ENCODE data around the gene CNBP.
"Not testable (repeated sequence)": the region's sequence is repeated elsewhere in the genome, so short reads cannot be mapped to it uniquely, and the experiment has no call there.

Gene CNBP

DNA sequence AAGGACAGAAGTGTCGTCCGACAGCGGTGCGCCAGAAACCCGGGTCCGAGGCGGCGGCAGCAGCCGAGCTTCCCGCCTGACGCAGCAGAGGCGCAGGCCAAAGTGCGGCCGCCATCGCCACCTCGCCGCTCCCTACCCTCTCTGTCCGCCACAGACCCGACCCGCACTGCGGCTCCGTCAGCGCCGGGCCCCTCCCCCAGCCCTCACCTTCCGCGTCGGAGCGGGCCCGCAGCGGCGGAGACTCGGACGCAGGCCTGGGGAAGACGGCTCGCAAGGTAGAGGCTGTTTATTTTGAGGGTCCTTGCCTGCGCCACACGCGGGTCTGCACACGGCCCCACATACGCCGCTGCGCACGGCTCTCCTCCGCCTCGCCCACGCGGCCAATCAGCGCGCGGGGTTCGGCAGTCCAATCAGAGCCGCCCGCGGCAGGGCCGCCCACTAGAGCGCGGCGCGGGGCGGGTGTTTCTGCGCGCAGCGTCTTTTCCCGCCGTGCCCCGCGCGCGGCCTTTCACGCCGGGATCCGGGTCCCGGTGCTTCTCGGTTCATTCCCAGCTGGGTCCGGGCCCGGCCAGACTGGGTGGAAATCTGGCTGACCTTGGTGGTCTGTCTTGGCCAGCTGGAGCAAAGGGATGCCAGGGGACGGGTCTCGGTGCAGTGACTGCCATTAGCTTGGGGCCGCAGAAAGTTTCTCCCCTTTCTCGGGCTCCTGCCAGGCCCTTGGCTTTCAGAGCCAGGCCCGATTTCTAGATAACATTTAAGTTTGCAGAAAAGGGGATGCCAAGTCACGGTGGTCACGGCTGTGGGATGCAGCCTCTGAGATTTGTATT is at the start of gene CNBP:
Gene CNBP, minus strand, starts transcription at position 328 of the 827 bp plus-strand sequence. CDS start 12,139 bp downstream, outside the sequence.
- no peak for FAIRE-seq

DNA sequence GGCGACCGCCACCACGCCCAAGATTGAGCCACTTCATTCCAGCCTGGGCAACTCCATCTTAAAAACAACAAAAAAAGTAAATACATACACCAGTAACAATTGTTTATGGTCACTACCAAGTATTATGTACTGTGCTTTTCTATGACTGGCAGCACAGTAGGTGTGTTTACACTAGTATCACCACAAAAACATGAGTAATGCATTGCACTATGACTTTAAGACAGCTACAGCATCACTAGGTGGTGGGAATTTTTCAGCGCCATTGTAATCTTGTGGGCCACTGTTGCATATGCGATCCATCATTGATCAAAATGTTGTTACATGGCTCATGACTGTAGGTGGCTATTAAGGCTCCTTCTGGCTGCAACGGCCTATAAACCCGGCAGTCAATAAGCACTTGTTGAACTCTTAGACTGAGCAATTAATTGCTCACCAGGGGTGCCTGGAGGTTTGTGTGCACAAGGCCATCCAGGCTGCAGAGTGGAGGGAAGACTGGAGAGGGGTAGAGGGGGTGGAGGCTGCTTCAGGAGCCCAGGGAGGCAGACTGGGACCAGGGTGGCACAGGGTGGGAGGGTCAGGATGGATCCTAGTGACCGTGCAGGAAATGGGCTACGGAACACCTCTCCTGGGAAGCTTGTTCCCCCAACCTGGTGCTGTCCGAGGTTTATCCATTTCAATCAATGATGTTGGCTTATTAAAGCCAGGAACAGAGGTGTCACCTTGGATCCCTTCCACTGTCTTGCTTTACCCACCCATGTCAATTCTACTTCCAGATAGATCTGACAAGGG is 47.8 kb upstream of the CNBP start:
- FAIRE-seq, result no peak

DNA sequence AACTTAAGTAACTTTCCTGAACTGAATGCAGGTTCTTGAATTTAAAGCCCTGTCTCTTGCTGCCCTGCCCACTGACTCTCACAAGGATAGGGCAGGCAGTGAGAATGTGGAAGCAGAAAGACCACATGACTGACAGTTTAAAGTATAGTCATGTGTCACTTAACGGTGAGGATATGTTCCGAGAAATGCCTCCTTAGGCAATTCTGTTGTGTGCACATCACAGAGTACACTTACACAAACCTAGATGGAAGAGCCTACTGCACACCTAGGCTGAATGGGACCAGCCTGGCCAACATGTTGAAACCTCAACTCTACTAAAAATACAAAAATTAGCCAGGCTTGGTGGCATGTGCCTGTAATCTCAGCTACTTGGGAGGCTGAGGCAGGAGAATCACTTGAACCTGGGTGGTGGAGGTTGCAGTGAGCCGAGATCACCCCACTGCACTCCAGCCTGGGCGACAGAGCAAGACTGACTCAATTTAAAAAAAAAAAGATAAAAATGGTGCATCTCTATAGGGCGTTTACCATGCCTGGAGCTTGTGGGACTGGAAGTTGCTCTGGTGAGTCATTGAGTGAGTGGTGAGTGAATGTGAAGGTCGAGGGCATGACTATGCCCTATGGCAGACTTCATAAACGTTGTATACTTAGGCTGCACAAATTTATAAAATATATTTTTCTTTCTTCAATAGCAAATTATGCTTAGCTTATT is 46.8 kb upstream of the CNBP start:
- FAIRE-seq, result no peak

DNA sequence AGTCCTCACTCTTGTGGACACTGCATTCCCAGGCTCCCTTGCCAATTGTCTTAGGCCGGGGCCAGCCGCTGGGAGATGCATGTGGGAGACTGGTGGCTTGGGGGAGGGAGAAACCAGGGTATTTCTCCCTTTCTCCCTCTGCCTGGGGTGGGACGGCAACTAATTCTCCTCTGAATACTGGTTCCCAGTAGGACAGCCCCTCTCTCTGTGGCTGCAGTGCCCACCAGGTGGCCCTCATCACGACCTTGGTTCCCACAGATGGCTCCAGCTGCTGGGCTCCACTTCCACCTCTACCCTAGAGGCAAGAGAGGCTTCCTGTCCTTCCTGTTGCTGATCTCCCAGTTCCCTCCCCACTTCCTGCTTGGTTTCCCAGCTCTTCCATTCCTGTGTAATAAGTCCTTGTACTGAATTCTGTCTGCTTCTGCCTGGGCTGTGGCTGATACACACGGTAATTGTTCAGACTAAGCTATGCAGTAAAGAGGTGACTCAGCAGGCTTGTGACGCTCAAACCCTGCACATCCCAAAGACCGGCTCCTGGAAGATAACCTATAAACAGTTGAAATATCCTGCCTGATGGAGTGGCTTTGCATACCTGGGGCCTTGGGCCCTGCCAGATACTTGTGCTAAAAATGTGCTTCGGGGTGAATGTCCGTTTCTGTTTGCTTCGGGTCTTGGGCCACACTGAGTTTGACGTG is 45.3 kb upstream of the CNBP start:
- FAIRE-seq, result no peak

DNA sequence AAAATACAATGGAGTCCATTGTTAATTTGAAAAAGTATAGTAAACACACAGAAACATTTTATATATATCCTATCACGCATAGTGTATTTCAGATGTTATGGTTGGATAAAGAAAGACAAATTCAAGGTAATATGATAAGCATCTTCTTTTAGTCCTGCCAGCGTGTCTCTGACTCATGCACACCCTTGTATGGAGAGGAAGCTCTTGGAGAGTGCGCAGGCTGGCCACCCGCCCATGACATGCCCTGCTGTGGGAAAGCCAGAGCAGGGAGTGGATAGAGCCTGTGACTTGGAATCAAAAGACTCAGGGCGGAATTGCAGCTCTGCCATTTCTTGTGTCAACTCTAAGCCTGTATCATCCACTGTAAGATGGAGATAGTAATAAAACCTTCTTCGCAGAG is 42.7 kb upstream of the CNBP start:
- FAIRE-seq, result no peak

DNA sequence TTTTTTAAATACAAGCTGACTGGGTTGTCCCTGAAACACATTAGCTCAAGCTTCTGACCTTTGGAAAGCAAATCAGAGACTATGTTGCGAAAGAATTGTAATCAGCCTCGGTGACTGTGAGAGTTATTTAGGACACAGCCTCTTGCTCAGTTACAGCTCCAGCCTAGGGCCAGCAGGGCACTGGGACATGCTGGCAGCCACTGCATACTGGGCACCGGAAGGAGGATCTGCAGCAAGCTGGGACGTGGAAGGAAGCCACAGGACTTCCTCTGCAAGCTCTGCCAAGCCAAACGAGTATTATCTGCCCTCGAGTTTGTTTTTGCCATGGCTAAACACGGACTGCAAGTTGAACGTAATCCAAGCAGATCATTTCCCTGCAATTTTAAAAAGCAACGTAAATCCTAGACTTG is 41.3 kb upstream of the CNBP start:
- FAIRE-seq, result no peak

DNA sequence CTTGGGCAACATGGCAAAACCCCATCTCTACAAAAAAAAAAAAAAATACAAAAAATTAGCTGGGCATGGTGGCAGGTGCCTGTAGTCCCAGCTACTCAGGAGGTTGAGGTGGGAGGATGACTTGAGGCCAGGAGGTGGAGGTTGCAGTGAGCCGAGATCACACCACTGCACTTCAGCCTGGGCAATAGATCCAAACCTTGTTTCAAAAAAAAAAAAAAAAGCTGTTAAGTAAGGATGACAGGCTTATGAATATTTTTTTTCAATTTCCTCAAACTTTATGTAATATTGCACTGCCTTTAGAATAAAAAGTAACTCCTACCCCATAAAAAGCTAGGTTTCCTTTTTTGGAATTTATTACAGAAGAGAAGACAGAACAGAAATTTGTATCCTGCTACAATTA is 40.7 kb upstream of the CNBP start:
- not testable (repeated sequence) for FAIRE-seq

DNA sequence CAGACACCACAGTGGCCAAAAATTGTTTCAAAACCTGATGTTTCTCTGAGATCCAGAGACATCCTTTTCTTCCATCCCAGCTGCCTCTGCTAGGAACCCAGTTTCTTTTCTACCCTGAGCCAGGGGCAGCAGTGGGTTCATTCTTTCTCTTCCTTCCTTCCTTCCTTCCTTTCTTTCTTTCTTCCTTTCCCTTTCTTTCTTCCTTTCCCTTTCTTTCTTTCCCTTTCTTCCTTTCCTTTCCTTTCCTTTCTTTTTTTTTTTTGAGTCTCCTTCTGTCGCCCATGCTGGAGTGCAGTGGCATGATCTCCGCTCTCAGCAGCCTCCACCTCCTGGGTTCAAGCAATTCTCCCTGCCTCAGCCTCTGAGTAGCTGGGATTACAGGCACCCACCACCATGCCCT is 35.0 kb upstream of the CNBP start:
- no peak for FAIRE-seq

DNA sequence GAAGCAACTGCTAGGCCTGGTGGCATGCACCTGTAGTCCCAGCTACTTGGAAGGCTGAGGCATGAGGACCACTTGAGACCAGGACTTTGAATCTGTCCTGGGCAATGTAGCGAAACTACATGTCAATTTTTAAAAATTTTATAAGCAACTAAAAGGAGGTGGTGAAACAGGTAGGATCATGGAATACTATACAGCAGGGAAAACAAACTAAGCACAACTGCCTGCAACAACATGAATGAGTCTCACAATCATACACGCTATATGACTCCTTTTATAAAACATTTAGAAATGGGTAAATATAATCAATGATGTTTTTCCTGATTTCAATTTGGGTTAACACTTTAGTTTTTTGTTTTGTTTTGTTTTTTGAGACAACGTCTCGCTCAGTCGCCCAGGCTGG is 29.5 kb upstream of the CNBP start:
- no peak for FAIRE-seq

DNA sequence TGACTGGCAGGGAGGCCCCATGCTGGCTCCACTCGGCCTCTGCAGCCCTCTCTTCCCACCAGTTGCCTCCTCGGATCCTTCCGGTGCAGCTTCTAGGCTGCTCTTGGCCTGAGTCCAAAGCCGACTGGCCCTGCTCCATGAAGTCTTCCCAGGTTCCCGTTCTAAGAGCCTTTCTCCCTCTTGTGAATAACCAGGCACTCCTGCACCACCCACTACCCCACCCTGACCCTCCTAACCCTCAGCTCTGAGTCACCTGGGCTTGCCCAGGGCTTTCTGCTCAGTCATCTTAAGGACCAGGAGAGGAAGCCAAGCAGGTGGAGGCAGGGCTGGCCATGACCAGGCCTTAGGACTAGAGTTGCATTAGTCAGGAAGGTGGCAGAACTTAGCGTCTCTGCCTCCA is 28.1 kb upstream of the CNBP start:
- FAIRE-seq, result no peak

DNA sequence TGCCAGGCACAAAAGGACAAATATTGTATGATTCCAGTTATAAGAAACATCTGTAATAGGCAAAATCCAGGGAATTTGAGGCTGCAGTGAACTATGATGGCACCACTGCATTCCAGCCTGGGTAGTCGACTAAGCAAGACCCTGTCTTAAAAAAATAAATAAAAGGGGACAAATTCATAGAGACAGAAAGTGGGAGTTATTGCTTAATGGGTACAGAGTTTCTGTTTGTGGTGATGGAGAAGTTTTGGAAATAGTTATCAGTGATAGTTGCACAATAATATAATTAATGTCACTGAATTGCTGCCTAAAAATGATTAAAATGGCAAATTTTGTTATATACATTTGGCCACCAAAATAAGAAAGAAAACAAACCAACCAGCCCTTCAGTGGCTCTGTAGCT is 27.6 kb upstream of the CNBP start:
- FAIRE-seq, result no peak

DNA sequence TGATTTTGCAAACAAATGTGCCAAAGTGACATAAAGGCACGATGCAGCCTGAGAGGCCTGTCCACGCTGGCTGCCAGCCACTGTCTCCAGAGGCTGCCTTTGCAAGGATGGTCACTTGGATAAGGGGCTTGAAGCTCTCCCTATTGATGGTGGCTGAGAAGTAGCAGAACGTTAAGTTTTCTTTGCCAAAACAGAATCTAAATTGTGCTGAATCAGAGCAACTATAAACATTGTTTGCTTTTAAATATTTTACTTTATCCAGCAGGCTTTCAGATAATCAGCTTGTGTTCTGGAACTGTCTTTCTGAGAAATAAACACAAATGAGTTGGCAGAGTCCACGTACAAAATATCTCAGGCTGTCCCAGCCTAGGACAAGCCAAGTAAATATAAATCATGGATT is 23.8 kb upstream of the CNBP start:
- FAIRE-seq, result no peak

DNA sequence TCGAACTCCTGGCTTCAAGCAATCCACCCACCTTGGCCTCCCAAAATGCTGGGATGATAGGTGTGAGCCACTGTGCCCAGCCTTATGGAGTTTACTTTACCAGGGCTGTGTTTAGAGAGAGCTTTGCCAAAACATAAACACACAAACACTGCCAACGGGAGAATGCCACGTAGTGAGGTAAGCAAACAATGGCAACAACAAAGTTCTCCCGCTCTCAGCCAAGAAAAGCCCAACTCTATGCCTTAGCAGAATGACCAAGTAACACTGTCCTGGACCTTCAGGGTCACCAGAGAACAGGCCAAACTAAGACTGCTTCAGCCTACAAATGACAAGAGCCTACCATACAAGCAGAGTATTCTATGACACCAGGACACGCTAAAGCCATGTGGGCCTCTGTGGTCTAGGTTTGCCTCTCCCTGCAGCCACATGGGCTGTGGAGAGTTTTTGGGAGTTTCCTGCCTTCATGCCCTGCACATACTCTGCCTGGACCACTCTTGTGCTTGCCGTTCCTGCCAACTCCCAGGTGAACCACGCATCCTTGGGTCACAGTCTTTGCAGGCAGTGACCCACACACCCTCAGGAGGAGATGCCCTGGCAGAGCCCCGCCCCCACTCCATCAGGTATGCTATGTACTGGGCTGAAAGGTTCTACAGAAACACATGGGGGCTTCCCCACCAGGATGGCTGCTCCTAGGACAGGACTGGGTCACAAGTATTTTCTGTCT is 21.6 kb upstream of the CNBP start:
- no peak for FAIRE-seq

DNA sequence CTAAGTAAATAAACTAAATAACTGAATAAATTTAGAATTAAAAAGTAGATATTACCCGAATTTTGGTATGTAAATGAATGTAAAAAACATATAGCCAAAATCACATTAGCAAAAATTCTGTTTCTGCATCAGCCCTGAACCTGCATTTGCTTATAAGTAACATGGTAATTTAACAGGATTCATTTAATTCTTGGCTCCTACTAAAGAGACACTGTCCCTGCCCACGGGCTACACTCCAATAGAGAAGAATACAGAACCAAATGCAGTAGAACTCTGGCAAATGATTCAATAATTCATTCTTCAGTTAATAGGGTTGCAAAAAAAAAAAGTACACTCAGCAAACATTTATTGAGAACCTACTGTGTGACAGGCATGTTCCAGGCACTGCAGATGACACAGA is 20.8 kb upstream of the CNBP start:
- FAIRE-seq, result no peak

DNA sequence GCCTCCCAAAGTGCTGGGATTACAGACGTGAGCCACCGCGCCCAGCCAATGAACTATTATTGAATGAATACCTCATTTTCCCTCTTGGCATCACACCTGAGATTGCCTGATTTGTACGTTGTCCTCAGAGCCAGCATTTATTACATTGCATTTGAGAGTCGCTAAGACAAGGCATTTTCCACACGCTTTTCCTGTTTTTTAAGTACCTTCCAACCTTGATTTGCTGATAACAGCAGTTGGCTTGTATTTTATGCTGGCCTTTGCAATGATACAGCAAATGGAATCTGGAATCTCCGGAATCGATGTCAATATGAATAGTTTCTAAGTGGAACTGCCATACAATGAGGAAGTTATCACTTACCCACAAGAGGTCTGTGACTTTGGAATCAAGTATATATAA is 15.7 kb upstream of the CNBP start:
- FAIRE-seq, result no peak

DNA sequence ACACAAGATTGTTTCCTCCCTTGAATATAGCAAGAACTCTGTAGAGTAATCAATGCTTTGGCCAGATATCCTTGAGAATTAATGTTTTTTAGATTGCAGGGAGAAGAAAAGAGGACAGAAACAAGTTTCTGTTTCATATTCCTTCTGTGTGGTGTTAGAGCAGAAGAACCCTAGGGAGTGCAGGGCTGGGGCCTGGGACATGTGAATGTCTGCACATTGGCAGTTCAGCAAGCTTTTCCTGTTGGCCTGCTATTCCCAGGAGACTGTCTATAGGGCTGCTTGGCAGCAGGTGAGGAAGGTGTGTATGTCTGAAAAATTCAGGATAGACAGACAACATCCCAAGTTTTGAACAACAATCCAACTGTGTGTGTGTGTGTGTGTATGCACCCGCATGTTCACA is 13.6 kb upstream of the CNBP start:
- no peak for FAIRE-seq

DNA sequence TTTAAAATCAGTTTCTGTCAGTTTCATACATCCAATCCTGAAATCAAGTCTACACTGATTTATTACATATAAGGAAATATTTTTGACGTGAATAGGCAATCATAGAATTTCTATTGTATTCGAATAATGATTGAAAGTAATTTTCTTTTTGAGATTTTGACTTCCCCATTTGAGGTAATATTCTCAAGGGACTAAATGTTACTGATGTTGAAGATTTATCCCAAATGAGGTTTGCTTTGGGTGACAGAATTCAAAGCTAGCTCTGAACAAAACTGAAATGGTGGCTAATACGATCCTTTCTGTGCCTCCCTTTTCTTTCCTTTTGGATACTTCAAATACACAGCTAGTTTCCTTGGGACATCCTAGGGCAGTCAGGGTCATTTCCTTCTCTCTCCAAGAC is 12.9 kb upstream of the CNBP start:
- no peak for FAIRE-seq

DNA sequence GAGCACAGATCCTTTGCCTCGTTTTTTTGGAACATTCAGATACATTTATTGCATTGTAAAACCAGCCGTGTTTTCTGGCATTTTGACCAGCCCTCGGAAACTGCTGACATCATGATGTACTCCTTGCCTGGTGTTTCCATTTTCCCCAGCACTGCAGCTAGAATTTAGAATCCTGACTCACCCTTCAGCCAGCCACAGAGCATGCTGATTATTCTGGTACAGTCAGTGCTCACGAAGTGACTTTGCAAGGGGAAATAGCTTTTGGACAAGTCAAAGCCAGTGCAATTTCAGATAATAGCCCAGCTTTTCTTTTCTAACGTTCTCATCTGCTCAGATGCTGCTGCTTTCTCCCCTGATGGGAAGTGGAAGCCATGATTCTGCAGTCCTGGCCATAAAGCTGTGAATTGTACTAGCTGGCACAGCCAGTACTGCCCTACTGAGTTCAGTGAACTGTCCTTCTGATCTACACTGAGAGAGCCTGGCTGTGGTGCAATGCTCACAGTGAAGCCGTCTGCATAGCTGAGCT is 12.1 kb upstream of the CNBP start:
- FAIRE-seq, result no peak

DNA sequence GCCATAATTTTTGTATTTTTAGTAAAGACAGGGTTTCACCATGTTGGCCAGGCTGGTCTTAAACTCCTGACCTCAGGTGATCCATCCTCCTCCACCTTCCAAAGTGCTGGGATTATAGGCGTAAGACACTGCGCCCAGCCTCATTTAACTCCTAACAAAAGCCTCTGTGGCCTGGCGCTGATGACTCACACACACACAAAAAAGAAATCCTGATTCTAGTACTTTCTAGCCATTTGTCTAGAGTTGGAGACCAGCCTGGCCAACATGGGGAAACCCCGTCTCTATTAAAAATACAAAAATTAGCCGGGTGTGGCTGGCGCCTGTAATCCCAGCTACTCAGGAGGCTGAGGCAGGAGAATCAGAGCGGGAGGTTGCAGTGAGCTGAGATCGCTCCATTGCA is 6.1 kb upstream of the CNBP start:
- not testable (repeated sequence) for FAIRE-seq

DNA sequence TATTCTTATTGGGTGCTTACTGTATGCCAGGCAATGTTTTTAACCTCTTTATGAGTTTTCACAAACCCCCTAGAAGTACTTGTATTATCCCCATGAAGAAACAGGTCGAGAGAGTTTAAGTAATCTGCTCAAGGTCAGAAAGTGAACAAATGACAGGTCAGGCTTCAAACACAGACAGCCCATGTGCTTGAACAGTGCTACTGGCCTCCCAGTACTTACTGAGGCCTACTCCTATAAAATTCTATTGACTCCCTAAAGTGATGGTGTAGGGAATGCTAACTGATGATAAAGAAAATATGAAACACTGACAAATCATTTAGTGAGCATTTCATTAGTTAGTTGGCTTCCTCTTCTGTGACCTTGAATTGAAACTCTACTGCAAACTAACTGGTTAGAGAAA is 4.2 kb upstream of the CNBP start:
- FAIRE-seq, result no peak

DNA sequence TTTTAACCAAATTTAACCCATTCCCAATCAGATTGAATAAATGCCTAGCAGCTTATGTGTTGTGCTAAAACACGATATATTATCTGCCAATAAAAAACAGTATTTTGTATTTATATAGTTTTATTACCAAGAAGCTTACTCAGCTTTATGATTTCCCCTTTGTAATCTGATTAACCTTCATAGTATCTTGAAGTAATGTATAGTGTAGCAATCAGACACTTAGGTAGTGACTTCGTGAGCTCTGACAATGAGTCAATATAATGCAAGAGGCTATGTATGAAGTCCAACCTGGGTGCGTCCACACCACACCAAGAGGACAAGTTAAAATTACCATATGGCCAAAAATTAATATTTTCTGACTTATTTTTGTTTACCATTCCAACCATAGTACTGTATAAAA is 2.1 kb upstream of the CNBP start:
- no peak for FAIRE-seq
